Effector memory CD4-positive, alpha-beta T cell (primary cell): ENCODE measurements around the gene ACER3.
A peak's percentile ranks its signal among the peaks of the same experiment; 100 is the strongest.
"Not testable (repeated sequence)": the region's sequence is repeated elsewhere in the genome, so short reads cannot be mapped to it uniquely, and the experiment has no call there.

ENCODE experiments used
- DNase-seq, 3 donors: peaks; one replicate each; pipeline ENCODE4 v3.0.0-alpha.2; 2020
- H3K27ac ChIP-seq: 2 replicates; pipeline ENCODE4 v1.7.0; 2013; ENCODE audit warnings: mild to moderate bottlenecking, low read length, moderate library complexity; ENCODE audit not compliant: insufficient read depth, poor library complexity, severe bottlenecking
- H3K27me3 ChIP-seq: replicated peaks from 2 replicates; pipeline ENCODE4 v1.7.0; 2013; ENCODE audit warnings: mild to moderate bottlenecking, low read length; ENCODE audit not compliant: insufficient read depth, control insufficient read depth, poor library complexity, severe bottlenecking
- H3K36me3 ChIP-seq: 2 replicates; pipeline ENCODE4 v1.7.0; 2013; ENCODE audit warnings: mild to moderate bottlenecking, low read length, moderate library complexity; ENCODE audit not compliant: control insufficient read depth, insufficient read depth
- H3K4me1 ChIP-seq: 2 replicates; pipeline ENCODE4 v1.7.0; 2013; ENCODE audit warnings: low read length, mild to moderate bottlenecking; ENCODE audit not compliant: control insufficient read depth, insufficient read depth, poor library complexity, severe bottlenecking
- H3K4me3 ChIP-seq: 2 replicates; pipeline ENCODE4 v1.7.0; 2013; ENCODE audit warnings: low read length, low read depth, mild to moderate bottlenecking; ENCODE audit not compliant: insufficient read depth, poor library complexity, severe bottlenecking
- H3K9me3 ChIP-seq: 2 replicates; pipeline ENCODE4 v1.7.0; 2013; ENCODE audit warnings: mild to moderate bottlenecking, low read length, moderate library complexity; ENCODE audit not compliant: control insufficient read depth

The ACER3 gene

GRCh38 chr11:77039491-77040400 is 179.0 kb downstream of the ACER3 start:
- Histone ChIP-seq H3K4me3 (peak overlapping the region; percentile 35), H3K27me3 (peaks cover 6% of the 10 kb centered on the region), H3K9me3 (no peaks in the 10 kb centered on the region), H3K4me1 (peaks cover 4% of the 10 kb centered on the region), H3K36me3 (no peaks in the 10 kb centered on the region), H3K27ac (no peak overlapping the region)
- DNase-seq = no peak

- Histone ChIP-seq H3K9me3 (no peaks in the 10 kb centered on the region), H3K4me3 (no peak overlapping the region), H3K27ac (no peak overlapping the region), H3K36me3 (no peaks in the 10 kb centered on the region), H3K27me3 (peaks cover 6% of the 10 kb centered on the region), H3K4me1 (peaks cover 4% of the 10 kb centered on the region)
- no peak for DNase-seq
Measured at GRCh38 chr11:77040401-77040777, 179.7 kb downstream of the ACER3 start.

GRCh38 chr11:77040889-77041288 is 180.2 kb downstream of the ACER3 start:
- H3K27me3 ChIP-seq = peaks cover 6% of the 10 kb centered on the region
- peaks cover 4% of the 10 kb centered on the region for H3K4me1 ChIP-seq
- H3K36me3 ChIP-seq = no peaks in the 10 kb centered on the region
- no peak overlapping the region for H3K27ac ChIP-seq
- no peak overlapping the region for H3K4me3 ChIP-seq
- H3K9me3 ChIP-seq = no peaks in the 10 kb centered on the region
- no peak for DNase-seq

- H3K36me3 ChIP-seq = no peaks in the 10 kb centered on the region
- H3K27me3 ChIP-seq = peaks cover 6% of the 10 kb centered on the region
- DNase-seq = no peak
- H3K27ac ChIP-seq = no peak overlapping the region
- peaks cover 4% of the 10 kb centered on the region for H3K4me1 ChIP-seq
- no peak overlapping the region for H3K4me3 ChIP-seq
- no peaks in the 10 kb centered on the region for H3K9me3 ChIP-seq
Measured at GRCh38 chr11:77042111-77042726, 181.5 kb downstream of the ACER3 start.

- DNase-seq = no peak
Measured at GRCh38 chr11:77044356-77044755, 183.6 kb downstream of the ACER3 start.

GRCh38 chr11:77044886-77045285 is 184.2 kb downstream of the ACER3 start:
- Histone ChIP-seq H3K27me3 (no peaks in the 10 kb centered on the region), H3K4me3 (no peak overlapping the region)
- DNase-seq = no peak

More at GRCh38 chr11:77044356-77044755, 183.6 kb downstream of the ACER3 start:
- H3K27me3 ChIP-seq = peaks cover 3% of the 10 kb centered on the region
- H3K4me3 ChIP-seq = no peak overlapping the region
- H3K9me3 ChIP-seq = no peaks in the 10 kb centered on the region
- H3K4me1 ChIP-seq = peaks cover 3% of the 10 kb centered on the region
- H3K36me3 ChIP-seq = no peaks in the 10 kb centered on the region
- no peak overlapping the region for H3K27ac ChIP-seq

GRCh38 chr11:77046060-77046501 is 185.4 kb downstream of the ACER3 start:
- Histone ChIP-seq H3K9me3 (no peaks in the 10 kb centered on the region), H3K27me3 (no peaks in the 10 kb centered on the region), H3K4me1 (no peaks in the 10 kb centered on the region), H3K27ac (no peak overlapping the region), H3K4me3 (no peak overlapping the region), H3K36me3 (no peaks in the 10 kb centered on the region)
- DNase-seq = peak in 2 of 3 donors; percentile 18 to 29

More at GRCh38 chr11:77044886-77045285, 184.2 kb downstream of the ACER3 start:
- H3K4me1 ChIP-seq = no peaks in the 10 kb centered on the region
- H3K36me3 ChIP-seq = no peaks in the 10 kb centered on the region
- H3K9me3 ChIP-seq = no peaks in the 10 kb centered on the region
- H3K27ac ChIP-seq = no peak overlapping the region

- H3K4me1 ChIP-seq = no peaks in the 10 kb centered on the region
- H3K27me3 ChIP-seq = no peaks in the 10 kb centered on the region
- peak overlapping the region; percentile 72 for H3K27ac ChIP-seq
- H3K4me3 ChIP-seq = peak overlapping the region; percentile 51
- H3K36me3 ChIP-seq = no peaks in the 10 kb centered on the region
- peak; percentile 66 to 85 (median 72) for DNase-seq
- no peaks in the 10 kb centered on the region for H3K9me3 ChIP-seq
Measured at GRCh38 chr11:77047007-77047927, 186.5 kb downstream of the ACER3 start.

- H3K27me3 ChIP-seq, H3K4me3 ChIP-seq, H3K27ac ChIP-seq, DNase-seq, H3K36me3 ChIP-seq, H3K9me3 ChIP-seq, H3K4me1 ChIP-seq: not testable (repeated sequence)
Measured at GRCh38 chr11:77047928-77048446, 187.3 kb downstream of the ACER3 start.
